PFSK-1 (cell line): ENCODE data around the gene ROBO2.

Experiments used
- FOXP2 ChIP-seq: optimal IDR thresholded peaks from 2 replicates; pipeline ENCODE3; 2011; ENCODE audit warnings: borderline replicate concordance, control low read depth, inconsistent platforms; ENCODE audit not compliant: insufficient read depth; ENCODE audit errors: extremely low read length, extremely low read depth
- POLR2AphosphoS5 ChIP-seq: IDR thresholded peaks from 2 replicates; pipeline ENCODE4 v1.6.1; 2012; ENCODE audit warnings: low read depth, mild to moderate bottlenecking, control low read depth, low read length, moderate library complexity
- REST ChIP-seq, 2 experiments: IDR thresholded peaks; 2 replicates each; pipeline versions ENCODE4 v1.6.1 to v1.8.0; 2011 to 2012; ENCODE audit warnings: low read depth in 2 of 2, low read length in 2 of 2, control low read depth in 1 of 2, inconsistent platforms in 1 of 2, mild to moderate bottlenecking in 1 of 2, moderate library complexity in 1 of 2; ENCODE audit not compliant: insufficient read depth in 1 of 2
- SIN3A ChIP-seq: IDR thresholded peaks from 2 replicates; pipeline ENCODE4 v1.6.1; 2012; ENCODE audit warnings: mild to moderate bottlenecking, low read length, moderate library complexity, borderline replicate concordance; ENCODE audit not compliant: insufficient read depth
- TAF1 ChIP-seq: IDR thresholded peaks from 2 replicates; pipeline ENCODE4 v1.6.1; 2012; ENCODE audit warnings: low read length, control low read depth, borderline replicate concordance; ENCODE audit not compliant: insufficient read depth

The ROBO2 gene

GRCh38 chr3:77404871-77405270, 365.0 kb downstream of the ROBO2 start:
- no peak for TF ChIP-seq SIN3A
- no peak for TF ChIP-seq TAF1
- no peak for TF ChIP-seq REST (IDR thresholded peaks at IDR 0.05; ENCODE audit: insufficient read depth in 1 of 2, low read depth in 2 of 2, low read length in 2 of 2)
- no peak for TF ChIP-seq FOXP2
- TF ChIP-seq POLR2AphosphoS5, result no peak

GRCh38 chr3:77407441-77407840, 367.5 kb downstream of the ROBO2 start:
- TF ChIP-seq FOXP2 (no peak), POLR2AphosphoS5 (no peak), REST (IDR thresholded peaks at IDR 0.05; ENCODE audit: insufficient read depth in 1 of 2, low read depth in 2 of 2, low read length in 2 of 2) (no peak), TAF1 (no peak), SIN3A (no peak)

- no peak for TF ChIP-seq TAF1
These were observed 371.4 kb downstream of the ROBO2 start for GRCh38 chr3:77411334-77411733.

GRCh38 chr3:77412021-77412438, 372.1 kb downstream of the ROBO2 start:
- TF ChIP-seq FOXP2 (no peak), POLR2AphosphoS5 (no peak), REST (IDR thresholded peaks at IDR 0.05; ENCODE audit: insufficient read depth in 1 of 2, low read depth in 2 of 2, low read length in 2 of 2) (no peak), TAF1 (no peak), SIN3A (no peak)

GRCh38 chr3:77412584-77412983, 372.7 kb downstream of the ROBO2 start:
- TF ChIP-seq FOXP2 (no peak), TAF1 (no peak), SIN3A (no peak), REST (IDR thresholded peaks at IDR 0.05; ENCODE audit: insufficient read depth in 1 of 2, low read depth in 2 of 2, low read length in 2 of 2) (no peak), POLR2AphosphoS5 (no peak)
